ENCODE data around the gene RAD54L2.
"Not testable (repeated sequence)": the region's sequence is repeated elsewhere in the genome, so short reads cannot be mapped to it uniquely, and the experiment has no call there.

RAD54L2 gene

GRCh38 chr3:51538115-51538458 is 432 bp upstream of the RAD54L2 start:
- DNase-seq (ENCODE audit: extremely low read depth in 1 of 2, low read depth in 1 of 2), result no peak

DNA sequence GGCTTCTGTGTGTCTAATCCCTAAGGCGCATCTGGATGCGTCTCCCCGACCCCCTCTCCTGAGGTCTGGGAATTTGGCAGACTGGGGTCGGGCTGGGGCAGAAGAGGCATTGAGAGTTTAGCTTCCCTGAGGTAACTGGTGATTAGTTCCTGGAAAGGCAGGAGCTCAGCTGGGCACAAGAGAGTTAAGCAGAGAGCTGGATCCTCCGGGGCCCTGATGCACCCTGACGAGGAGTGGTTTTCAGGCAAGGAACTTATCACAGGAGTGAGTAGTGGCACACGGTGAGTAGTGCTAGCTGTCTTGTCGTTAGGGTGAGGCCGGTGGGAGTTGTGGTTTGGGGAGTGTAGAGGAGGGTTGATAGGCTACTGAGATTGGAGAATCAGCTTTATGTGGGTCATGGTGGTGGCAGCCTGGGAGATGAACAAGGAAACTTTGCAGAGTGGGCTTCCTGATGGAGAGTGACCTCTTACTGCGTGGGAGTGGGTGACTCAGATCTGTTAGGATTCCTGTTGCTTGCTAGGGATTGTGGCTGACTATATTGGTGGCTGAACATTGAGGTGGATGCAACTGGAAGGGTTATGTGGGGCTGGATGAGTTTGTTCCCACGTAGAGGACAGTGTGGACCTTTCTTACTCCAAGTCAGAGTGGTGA is 897 bp downstream of the RAD54L2 start:
- DNase-seq (ENCODE audit: extremely low read depth in 1 of 2, low read depth in 1 of 2), result peak in 1 of 2 donors; percentile 1

- not testable (repeated sequence) for DNase-seq (ENCODE audit: extremely low read depth in 1 of 2, low read depth in 1 of 2)
These were observed 4.1 kb downstream of the RAD54L2 start for GRCh38 chr3:51542596-51542995.

DNA sequence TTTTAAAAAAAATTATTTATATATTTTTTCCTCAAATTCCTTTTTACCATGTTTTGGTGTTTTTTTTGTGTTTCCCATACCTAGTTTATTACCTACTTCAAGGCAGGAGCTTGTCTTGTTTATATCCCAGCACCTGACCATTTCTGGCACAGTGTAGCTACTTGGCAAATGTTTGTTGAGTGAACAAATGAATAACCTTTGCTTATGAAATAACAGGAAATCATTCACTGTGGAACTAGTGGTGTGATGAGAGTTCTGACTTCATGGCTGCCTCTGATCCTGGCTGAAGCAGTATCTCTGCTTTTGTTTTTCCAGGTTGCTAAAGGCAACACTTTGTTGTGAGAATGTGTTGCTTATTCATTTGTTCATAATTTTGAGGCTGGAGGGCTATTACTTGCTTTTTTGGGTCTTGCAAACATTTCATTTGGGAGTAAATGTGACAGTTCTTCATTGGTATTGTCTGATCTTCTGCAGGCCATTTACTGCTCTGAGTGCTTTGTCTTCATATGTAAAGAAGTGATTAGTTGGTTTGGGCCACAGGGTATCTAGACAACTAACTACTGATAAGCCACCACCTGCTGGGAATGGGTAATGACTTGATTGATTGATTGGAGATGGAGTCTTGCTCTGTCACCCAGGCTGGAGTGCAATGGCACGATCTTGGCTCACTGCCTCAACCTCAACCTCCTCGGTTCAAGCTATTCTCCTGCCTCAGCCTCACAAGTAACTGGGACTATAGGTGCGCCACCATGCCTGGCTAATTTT is 5.7 kb downstream of the RAD54L2 start:
- DNase-seq (ENCODE audit: extremely low read depth in 1 of 2, low read depth in 1 of 2), result no peak

DNA sequence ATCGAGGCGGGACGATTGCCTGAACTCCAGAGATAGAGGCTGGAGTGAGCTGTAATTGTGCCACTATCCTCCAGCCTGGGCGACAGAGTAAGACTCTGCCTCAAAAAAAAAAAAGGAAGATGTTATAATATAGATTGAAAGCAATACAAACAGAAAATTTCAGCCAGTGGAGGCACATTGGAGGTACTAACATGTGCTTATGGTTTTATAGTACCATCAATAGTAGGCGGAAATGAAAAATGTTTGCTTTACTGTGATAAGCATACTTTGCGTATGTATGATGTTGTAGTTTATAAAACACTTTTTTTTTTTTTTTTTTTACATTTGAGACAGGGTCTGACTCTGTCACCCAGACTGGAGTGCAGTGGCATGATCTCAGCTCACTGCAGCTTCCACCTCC is 8.8 kb downstream of the RAD54L2 start:
- no peak for DNase-seq (ENCODE audit: extremely low read depth in 1 of 2, low read depth in 1 of 2)

GRCh38 chr3:51549311-51549710 is 10.8 kb downstream of the RAD54L2 start:
- no peak for DNase-seq (ENCODE audit: extremely low read depth in 1 of 2, low read depth in 1 of 2)

DNA sequence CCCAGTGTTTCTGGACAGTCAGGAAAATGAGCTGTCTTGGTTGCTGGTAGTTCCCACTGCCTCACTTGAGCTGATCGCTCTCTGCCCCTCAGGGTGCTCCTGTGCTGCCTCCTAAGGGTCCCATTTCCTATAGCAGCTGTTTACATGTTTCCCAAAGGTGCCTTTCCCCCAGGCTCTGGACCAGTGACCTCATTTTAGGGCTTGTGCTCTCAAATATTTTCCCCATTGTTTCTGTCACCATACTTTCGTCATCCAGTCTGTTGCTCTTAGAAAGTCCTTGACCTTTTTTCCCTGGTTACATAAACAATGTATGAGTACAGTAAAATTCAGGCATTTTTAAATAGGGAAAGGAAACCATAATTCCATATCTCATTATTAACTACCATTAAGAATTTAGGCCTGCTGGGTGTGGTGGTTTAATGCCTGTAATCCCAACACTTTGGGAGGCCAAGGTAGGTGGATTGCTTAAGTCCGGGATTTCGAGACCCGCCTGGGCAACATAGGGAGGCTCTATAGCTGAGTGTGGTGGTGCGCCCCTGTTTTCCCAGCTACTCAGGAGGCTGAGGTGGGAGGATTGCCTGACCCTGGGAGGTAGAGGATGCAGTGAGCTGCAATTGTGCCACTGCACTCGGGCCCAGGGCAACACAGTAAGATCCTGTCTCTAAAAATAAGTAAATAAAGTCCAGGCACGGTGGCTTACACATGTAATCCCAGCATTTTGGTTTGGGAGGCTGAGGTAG is 11.7 kb downstream of the RAD54L2 start:
- no peak for DNase-seq (ENCODE audit: extremely low read depth in 1 of 2, low read depth in 1 of 2)

DNA sequence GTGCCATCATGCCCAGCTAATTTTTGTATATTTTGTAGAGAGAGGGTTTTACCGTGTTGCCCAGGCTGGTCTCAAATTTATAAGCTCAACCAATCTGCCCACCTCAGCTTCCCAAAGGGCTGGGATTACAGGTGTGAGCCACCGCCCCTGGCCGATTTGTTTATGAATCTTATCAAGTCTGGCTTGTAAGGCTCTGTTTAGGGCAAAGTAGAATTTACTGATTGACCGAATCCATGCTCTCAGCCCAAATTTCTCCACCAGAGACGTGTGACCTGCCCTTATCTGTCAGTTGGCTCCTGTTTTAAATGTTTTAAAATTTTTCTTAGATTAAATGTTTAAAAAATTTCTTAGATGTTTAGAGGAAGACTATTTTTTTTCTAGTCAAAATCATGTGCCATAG is 19.5 kb downstream of the RAD54L2 start:
- no peak for DNase-seq (ENCODE audit: extremely low read depth in 1 of 2, low read depth in 1 of 2)

- DNase-seq (ENCODE audit: extremely low read depth in 1 of 2, low read depth in 1 of 2), result no peak
These were observed 20.9 kb downstream of the RAD54L2 start for GRCh38 chr3:51559411-51559888.

GRCh38 chr3:51559961-51560360 is 21.4 kb downstream of the RAD54L2 start:
- DNase-seq (ENCODE audit: extremely low read depth in 1 of 2, low read depth in 1 of 2), result no peak

DNA sequence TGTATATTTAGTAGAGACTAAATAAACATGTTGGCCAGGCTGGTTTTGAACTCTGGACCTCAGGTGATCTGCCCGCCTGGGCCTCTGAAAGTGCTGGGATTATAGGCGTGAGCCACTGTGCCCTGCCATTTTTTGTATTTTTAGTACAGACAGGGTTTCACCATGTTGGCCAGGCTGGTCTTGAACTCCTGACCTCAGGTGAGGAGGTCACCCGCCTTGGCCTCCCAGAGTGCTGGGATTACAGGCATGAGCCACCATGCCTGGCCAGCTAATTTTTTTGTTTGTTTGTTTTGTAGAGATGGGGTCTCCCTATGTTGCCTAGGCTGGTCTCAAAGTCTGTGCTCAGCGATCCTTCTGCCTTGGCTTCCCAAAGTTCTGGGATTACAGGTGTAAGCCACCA is 23.9 kb downstream of the RAD54L2 start:
- DNase-seq (ENCODE audit: extremely low read depth in 1 of 2, low read depth in 1 of 2), result not testable (repeated sequence)

GRCh38 chr3:51568036-51568435 is 29.5 kb downstream of the RAD54L2 start:
- no peak for DNase-seq (ENCODE audit: extremely low read depth in 1 of 2, low read depth in 1 of 2)

- no peak for DNase-seq (ENCODE audit: extremely low read depth in 1 of 2, low read depth in 1 of 2)
These were observed 30.5 kb downstream of the RAD54L2 start for GRCh38 chr3:51568996-51569395.

DNA sequence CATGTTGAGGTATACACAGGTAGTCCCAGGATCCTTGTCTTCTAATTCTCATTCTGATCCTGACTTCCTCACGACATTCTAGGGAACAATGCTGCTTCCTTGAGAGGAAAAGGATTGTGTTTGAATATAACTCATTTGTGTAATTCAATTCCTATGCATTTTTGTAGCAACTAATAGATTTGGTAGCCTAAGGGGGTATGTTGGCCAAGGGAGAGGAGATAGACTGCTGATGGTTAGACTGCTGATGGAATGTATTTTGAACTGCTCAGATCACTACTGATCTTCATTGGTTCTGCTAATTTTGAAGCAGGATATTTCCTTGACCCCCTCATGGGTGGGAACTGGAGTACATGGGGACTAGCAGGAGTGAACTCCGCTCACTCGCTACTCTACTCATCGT is 39.7 kb downstream of the RAD54L2 start:
- no peak for DNase-seq (ENCODE audit: extremely low read depth in 1 of 2, low read depth in 1 of 2)

DNA sequence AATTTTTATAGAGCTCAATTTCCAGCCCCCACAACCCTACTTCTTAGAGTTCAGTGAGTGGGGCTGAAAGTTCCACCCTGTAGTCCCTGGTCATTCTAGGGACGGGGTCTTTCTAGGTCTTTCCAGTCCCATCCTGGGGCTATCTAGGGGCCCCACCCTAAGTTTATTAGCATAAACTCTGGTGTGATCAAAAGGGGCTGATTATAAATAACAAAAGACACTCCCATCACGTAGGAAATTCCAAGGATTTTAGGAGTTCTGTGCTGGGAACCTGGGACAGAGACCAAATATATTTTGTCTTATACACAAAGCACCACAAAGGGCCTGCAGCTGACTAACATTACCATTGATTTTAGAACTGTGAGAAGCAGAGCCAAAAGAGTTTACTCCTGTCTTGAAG is 41.9 kb downstream of the RAD54L2 start:
- no peak for DNase-seq (ENCODE audit: extremely low read depth in 1 of 2, low read depth in 1 of 2)

GRCh38 chr3:51581524-51581923 is 43.0 kb downstream of the RAD54L2 start:
- DNase-seq (ENCODE audit: extremely low read depth in 1 of 2, low read depth in 1 of 2), result no peak

DNA sequence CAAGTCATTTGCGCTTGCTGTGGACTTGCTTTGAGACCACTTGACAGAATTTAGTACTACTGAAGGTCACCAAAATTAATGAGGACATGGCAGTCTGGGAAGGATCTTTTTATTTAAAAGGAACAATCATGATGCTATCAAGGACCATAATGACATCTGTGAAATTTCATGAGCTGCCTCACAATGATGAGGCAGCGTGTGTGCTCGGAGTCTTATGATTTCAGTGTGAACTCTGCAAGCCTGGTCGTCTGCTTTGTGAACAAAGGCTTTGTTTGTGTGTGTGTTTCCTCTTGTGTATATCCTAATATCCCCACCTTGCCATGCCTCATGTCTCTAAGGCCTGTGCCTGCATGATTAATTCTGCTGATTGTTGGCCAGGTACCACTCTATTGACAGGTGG is 46.7 kb downstream of the RAD54L2 start:
- DNase-seq (ENCODE audit: extremely low read depth in 1 of 2, low read depth in 1 of 2), result no peak

- no peak for DNase-seq (ENCODE audit: extremely low read depth in 1 of 2, low read depth in 1 of 2)
These were observed 47.4 kb downstream of the RAD54L2 start for GRCh38 chr3:51585871-51586270.

Data from activated CD8-positive, alpha-beta memory T cell treated with anti-CD3 and anti-CD28 coated beads for 1 hour (primary cell).